GM12878 (cell line): Measurements from ENCODE around the gene CNN2. TPM values are rescaled to one million over a fixed set of nuclear protein-coding genes. Genes with fewer than 3 reads are reported as not detected.

Experiments
- ATAC-seq: fragments of 200-7000 bp; cut with Tn5 transposase; 3 replicates; pipeline ENCODE4 v1.9.1; 2020; ENCODE audit warnings: mild to moderate bottlenecking, moderate library complexity
- BruUV-seq: library from RNA; stranded (reverse); fragments of 400-500 nt; replicated peaks from 2 replicates; lab custom pipeline; 2021; lab: Mats Ljungman, UMichigan
- CTCF ChIA-PET: fragments of 300-600 bp; sonication (Branson Sonifier 250); formaldehyde crosslinking; extraction: SDS; loops from one replicate; lab custom pipeline; 2021; ENCODE audit warnings: inconsistent platforms; lab: Yijun Ruan, JAX
- POLR2A ChIA-PET: fragments of 350-600 bp; formaldehyde crosslinking; extraction: SDS; loops from one replicate; lab custom pipeline; 2021; ENCODE audit warnings: inconsistent platforms; lab: Charles Lee
- RAD21 ChIA-PET: fragments of 300-600 bp; sonication (Branson Sonifier 250); formaldehyde crosslinking; loops from one replicate; lab custom pipeline; 2023; ENCODE audit warnings: antibody characterized with exemption; ENCODE audit not compliant: unreplicated experiment; lab: Charles Lee
- SMC1A ChIA-PET: fragments of 300-600 bp; sonication (Branson Sonifier 250); formaldehyde crosslinking; loops from one replicate; lab custom pipeline; 2023; ENCODE audit not compliant: unreplicated experiment, uncharacterized antibody; lab: Charles Lee
- DNase-seq: peaks from one replicate; pipeline ENCODE4 v3.0.0-alpha.2; 2011; ENCODE audit warnings: low read depth, low spot score
- FAIRE-seq: peaks from 3 replicates; lab custom pipeline; 2011; peaks lifted over from hg19 to GRCh38; lab: Jason Lieb, UNC
- H2AFZ ChIP-seq: 2 replicates; pipeline ENCODE4 v1.6.0; 2011; ENCODE audit warnings: low read depth, low read length, control low read depth; ENCODE audit not compliant: control insufficient read depth
- H3K27ac ChIP-seq: 2 replicates; pipeline ENCODE4 v1.5.1; 2011; ENCODE audit warnings: control low read depth; ENCODE audit not compliant: control insufficient read depth, insufficient read depth
- H3K27me3 ChIP-seq, 2 experiments: replicated peaks in 1 of 2; 2 replicates each; pipeline versions ENCODE4 v1.6.0 to v1.6.1; 2011; ENCODE audit warnings: low read length in 1 of 2; ENCODE audit not compliant: control insufficient read depth in 2 of 2, insufficient read depth in 2 of 2
- H3K36me3 ChIP-seq, 2 experiments: 2 replicates each; pipeline ENCODE4 v1.5.1; 2011; ENCODE audit warnings: low read length in 1 of 2; ENCODE audit not compliant: control insufficient read depth in 2 of 2, insufficient read depth in 2 of 2
- H3K4me1 ChIP-seq: 2 replicates; pipeline ENCODE4 v1.6.1; 2011; ENCODE audit warnings: mild to moderate bottlenecking, low read length, moderate library complexity, mixed read lengths; ENCODE audit not compliant: control insufficient read depth, insufficient read depth
- H3K4me2 ChIP-seq: 2 replicates; pipeline ENCODE4 v1.6.0; 2011; ENCODE audit warnings: control low read depth; ENCODE audit not compliant: control insufficient read depth, insufficient read depth
- H3K4me3 ChIP-seq: fragments of 200-600 bp; sonication (generic); 2 replicates; pipeline ENCODE4 v1.5.1; 2016
- H3K79me2 ChIP-seq: 2 replicates; pipeline ENCODE4 v1.6.0; 2011; ENCODE audit warnings: low read length; ENCODE audit not compliant: control insufficient read depth, insufficient read depth
- H3K9ac ChIP-seq: 2 replicates; pipeline ENCODE4 v1.8.0; 2011; ENCODE audit warnings: low read length, control low read depth, mixed read lengths; ENCODE audit not compliant: control insufficient read depth, insufficient read depth
- H3K9me3 ChIP-seq: replicated peaks from 3 replicates; pipeline ENCODE4 v1.5.1; 2011; ENCODE audit warnings: mild to moderate bottlenecking, low read length; ENCODE audit not compliant: control insufficient read depth, insufficient read depth
- H4K20me1 ChIP-seq: 2 replicates; pipeline ENCODE4 v1.6.0; 2011; ENCODE audit not compliant: control insufficient read depth, insufficient read depth
- CHD2 ChIP-seq: IDR thresholded peaks from 2 replicates; pipeline ENCODE4 v1.6.1; 2011; ENCODE audit warnings: low read depth, low read length, improper control_type of control experiment, borderline replicate concordance
- DPF2 ChIP-seq: fragments of 450-650 bp; IDR thresholded peaks from 2 replicates; pipeline ENCODE4 v1.6.1; 2017; ENCODE audit warnings: mild to moderate bottlenecking
- LARP7 ChIP-seq: fragments of 450-650 bp; IDR thresholded peaks from 2 replicates; pipeline ENCODE4 v1.6.1; 2017; ENCODE audit warnings: mild to moderate bottlenecking
- STAT3 ChIP-seq: IDR thresholded peaks from 2 replicates; pipeline ENCODE4 v1.6.1; 2011; ENCODE audit warnings: low read depth, low read length, improper control_type of control experiment
- YBX1 ChIP-seq: fragments of 450-650 bp; IDR thresholded peaks from 2 replicates; pipeline ENCODE4 v1.6.1; 2016; ENCODE audit warnings: antibody characterized with exemption
- ZZZ3 ChIP-seq: IDR thresholded peaks from 2 replicates; pipeline ENCODE4 v1.6.1; 2011; ENCODE audit warnings: low read depth; ENCODE audit not compliant: control insufficient read depth, insufficient read length
- WGBS: methylation state at CpG from one replicate; pipeline ENCODE4 v1.1.6; 2016; ENCODE audit warnings: low lambda C conversion rate; ENCODE audit not compliant: insufficient replicate concordance, insufficient coverage; ENCODE audit errors: missing lambda C conversion rate; 5-methylcytosine and 5-hydroxymethylcytosine counted together
- in situ Hi-C: fragments of 300-500 bp; cut with MboI; formaldehyde crosslinking; loops from 9 replicates; pipeline ENCODE4 v1.14.3; 2018; ENCODE audit warnings: mixed read lengths
- intact Hi-C: fragments of 100-400 bp; cut with micrococcal nuclease; formaldehyde crosslinking; loops from one replicate; pipeline ENCODE4 v1.14.2; 2022; ENCODE audit not compliant: unreplicated experiment
- polyA plus RNA-seq, 11 experiments: library from polyadenylated mRNA; depleted of rRNA in 4 of 11; unstranded in 6 of 11; stranded (reverse) in 5 of 11; fragments of >200 nt; fragmentation: Nextera tagmentation in 4 of 11; fragmentation: Illumina TruSeq in 1 of 11; extraction: Ambion mirVana in 4 of 11; extraction: Trizol in 1 of 11; gene quantifications; 1 replicate in 1 of 11; 2 replicates in 10 of 11; pipeline versions ENCODE4 v1.2.1 to v1.2.3, GENCODE V29; 2011 to 2016; ENCODE audit warnings: inconsistent platforms in 2 of 11, missing spikeins in 2 of 11, low read depth in 1 of 11
- total RNA-seq, 4 experiments: library from RNA; depleted of rRNA in 3 of 4; stranded (reverse); fragments of >200 nt in 3 of 4; fragmentation: Illumina TruSeq in 1 of 4; extraction: Trizol in 1 of 4; gene quantifications; 2 replicates each; pipeline versions ENCODE4 v1.2.1 to v1.2.3, GENCODE V29; 2013 to 2021

Gene CNN2
- total and polyA plus RNA-seq, 10 of the 15 experiments (the other 5 are each of a cell fraction or from before 2014, with no cell fraction given): 34.7 to 311 (median 172) TPM

- CTCF ChIA-PET: interaction anchor here (0.6 to 2.3 kb wide), 6 partner anchors 9 to 164 kb away, joined by 3 to 11 read pairs (median 4); no protein-coding TSS in a partner anchor
- Histone ChIP-seq H2AFZ (no peak overlapping the region), H3K79me2 (peaks cover 52% of the 10 kb centered on the region), H3K4me1 (peaks cover 6% of the 10 kb centered on the region), H3K9ac (peak overlapping the region; percentile 90), H3K27ac (peak overlapping the region; percentile 92), H3K4me3 (peak overlapping the region; percentile 90), H3K27me3 (no peaks in the 10 kb centered on the region), H4K20me1 (0 out of 2 replicates have a peak, but pooled peaks cover 4% of the 10 kb centered on the region), H3K36me3 (peaks cover 8 to 11% of the 10 kb centered on the region in 2 experiments), H3K9me3 (no peaks in the 10 kb centered on the region), H3K4me2 (peak overlapping the region; percentile 95)
- DNase-seq: no peak
- BruUV-seq: no TSS peak
- RAD21 ChIA-PET: interaction anchor here (0.6 to 4.9 kb wide), 6 partner anchors 11 to 229 kb away, joined by 3 to 39 read pairs (median 4); partner anchors contain the start of genes ABCA7, ARHGAP45 and WDR18
- 0% methylated on average over 12 of the region's 16 CpGs for WGBS
- intact Hi-C loops: no loop called here
- FAIRE-seq: no peak
- ATAC-seq: peak; percentile 23
- SMC1A ChIA-PET: interaction anchor here (0.6 to 2.9 kb wide), 6 partner anchors 8 to 75 kb away, joined by 3 to 22 read pairs (median 4); partner anchors contain the start of genes ABCA7 and ARHGAP45
- POLR2A ChIA-PET: interaction anchor here (0.5 to 4.7 kb wide), 13 partner anchors 8 to 239 kb away, joined by 3 to 83 read pairs (median 4); partner anchors contain the start of genes ABCA7, ARHGAP45 and GPX4
- TF ChIP-seq DPF2: 0 out of 2 replicates have a peak, but pooled peaks have one; percentile 30
- TF ChIP-seq YBX1: no peak
- no peak for TF ChIP-seq ZZZ3
- TF ChIP-seq CHD2: no peak
- peak; percentile 23; the same call in 1 of the 2 replicates for TF ChIP-seq LARP7
- no peak for TF ChIP-seq STAT3
- in situ Hi-C loops: no loop called here
Observed at GRCh38 chr19:1027650-1028061, 1.2 kb downstream of the CNN2 start.
